ENCODE measurements around the gene ADGRA3. TPM values are rescaled to one million over a fixed set of nuclear protein-coding genes. Genes with fewer than 3 reads are reported as not detected.

Gene ADGRA3
- polyA plus RNA-seq, 4 donors = 49.4 to 55.9 (median 54.6) TPM

DNA sequence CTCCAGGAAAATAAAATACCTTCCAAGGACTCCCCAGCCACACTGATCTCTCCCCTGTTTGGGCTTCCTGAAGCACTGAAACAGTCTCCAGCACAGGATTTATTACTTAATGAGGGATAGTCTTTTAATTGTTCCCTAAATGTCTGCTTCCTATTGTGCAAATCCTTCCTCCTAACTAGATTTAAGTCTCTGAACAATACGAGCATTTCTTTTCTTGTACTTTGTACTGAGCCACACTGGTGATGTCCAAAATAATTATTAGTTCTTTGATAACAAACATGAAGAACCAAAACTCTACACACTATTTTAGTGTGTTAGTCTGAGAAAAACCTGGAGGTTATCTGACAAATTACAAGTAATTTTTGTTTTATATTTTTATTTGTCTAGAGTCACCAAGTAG lies 5.1 kb downstream of the ADGRA3 start:
- DNase-seq (ENCODE audit: low read depth in 4 of 4, low spot score in 2 of 4) = no peak

DNA sequence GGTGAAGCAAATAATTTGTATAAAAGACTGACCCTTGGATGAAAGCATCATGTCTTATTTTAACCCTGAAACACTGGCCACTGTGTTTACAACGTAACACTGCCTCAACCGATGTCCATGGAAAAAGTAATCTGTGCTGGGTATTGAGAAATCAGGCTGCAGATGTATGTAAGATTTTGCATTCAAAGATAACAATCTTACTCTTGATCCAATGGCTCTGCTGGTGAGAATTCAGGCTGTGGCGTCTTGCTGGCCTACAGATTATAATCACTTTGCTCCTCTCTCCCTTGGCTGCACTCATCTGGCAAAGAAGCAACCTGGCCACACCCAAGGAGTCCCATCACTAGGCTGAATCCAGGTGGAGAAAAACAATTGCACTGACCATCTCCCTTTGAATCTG lies 7.5 kb downstream of the ADGRA3 start:
- no peak for DNase-seq (ENCODE audit: low read depth in 4 of 4, low spot score in 2 of 4)

- no peak for DNase-seq (ENCODE audit: low read depth in 4 of 4, low spot score in 2 of 4)
Measured at GRCh38 chr4:22504922-22505321, 10.9 kb downstream of the ADGRA3 start.

DNA sequence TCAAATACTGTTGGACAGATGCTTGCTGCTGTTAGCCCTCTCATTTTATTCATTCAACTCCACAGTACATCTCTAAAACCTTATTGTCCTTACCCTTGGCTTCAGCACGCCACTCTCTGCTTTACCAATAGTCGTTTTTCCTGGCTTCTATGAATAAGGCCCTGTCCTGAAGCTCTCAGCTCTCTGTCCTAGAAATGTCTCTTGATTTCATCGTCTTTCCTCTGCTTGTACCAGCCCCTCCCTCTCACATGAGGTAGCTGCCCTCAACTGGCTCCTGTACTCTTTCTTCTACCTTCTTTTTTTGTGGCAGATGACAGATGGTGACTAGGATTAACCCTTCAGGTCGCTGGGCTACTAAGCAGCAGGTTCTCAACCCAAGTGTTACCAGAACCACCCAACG lies 11.4 kb downstream of the ADGRA3 start:
- DNase-seq (ENCODE audit: low read depth in 4 of 4, low spot score in 2 of 4) = no peak

GRCh38 chr4:22502895-22503814 lies 12.7 kb downstream of the ADGRA3 start:
- DNase-seq (ENCODE audit: low read depth in 4 of 4, low spot score in 2 of 4) = no peak

GRCh38 chr4:22501715-22502095 lies 14.2 kb downstream of the ADGRA3 start:
- DNase-seq (ENCODE audit: low read depth in 4 of 4, low spot score in 2 of 4) = no peak

DNA sequence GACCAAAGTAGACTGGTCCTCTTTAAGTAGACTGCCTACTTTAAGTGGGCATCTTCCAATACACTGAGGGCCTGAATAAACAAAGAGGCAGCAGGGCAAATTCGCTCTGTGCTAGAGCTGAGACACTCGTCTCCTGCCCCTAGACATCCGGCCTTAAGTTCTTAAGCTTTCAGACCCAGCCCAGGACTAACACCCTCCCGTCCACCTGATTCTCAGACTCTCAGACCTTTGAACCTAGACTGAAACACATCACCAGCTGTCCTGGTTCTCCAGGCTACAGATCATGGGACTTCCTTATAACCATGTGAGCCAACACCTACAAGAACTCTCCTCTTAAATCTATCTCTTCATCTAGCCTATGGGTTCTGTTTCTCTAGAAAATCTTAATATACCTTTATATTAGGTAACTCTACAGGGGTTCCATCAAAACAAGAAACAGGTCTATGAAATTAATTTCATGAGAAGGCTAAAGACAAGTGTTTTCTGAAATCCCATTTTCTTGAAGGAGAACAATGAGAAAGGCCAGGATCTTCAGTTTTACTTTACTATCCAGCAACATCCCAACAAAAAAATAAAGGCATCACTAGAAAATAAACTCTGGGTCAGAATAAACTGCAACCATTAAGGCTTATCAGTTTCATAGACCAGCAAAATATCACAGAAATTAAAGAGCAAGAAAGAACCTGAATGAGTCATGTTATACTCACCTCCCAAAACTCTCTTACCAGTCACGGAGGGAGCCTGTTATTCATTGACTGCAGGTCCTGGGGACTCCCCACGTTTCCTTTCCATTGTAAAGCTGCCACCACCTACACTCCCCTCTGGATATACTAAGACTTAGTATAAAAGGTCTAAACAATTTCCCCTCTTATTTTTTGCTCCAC lies 14.8 kb downstream of the ADGRA3 start:
- no peak for DNase-seq (ENCODE audit: low read depth in 4 of 4, low spot score in 2 of 4)

- no peak for DNase-seq (ENCODE audit: low read depth in 4 of 4, low spot score in 2 of 4)
Measured at GRCh38 chr4:22500128-22500611, 15.7 kb downstream of the ADGRA3 start.

GRCh38 chr4:22498866-22499265 lies 17.0 kb downstream of the ADGRA3 start:
- DNase-seq (ENCODE audit: low read depth in 4 of 4, low spot score in 2 of 4) = no peak

GRCh38 chr4:22496165-22496813 lies 19.6 kb downstream of the ADGRA3 start:
- DNase-seq (ENCODE audit: low read depth in 4 of 4, low spot score in 2 of 4) = no peak

- no peak for DNase-seq (ENCODE audit: low read depth in 4 of 4, low spot score in 2 of 4)
Measured at GRCh38 chr4:22493523-22493922, 22.3 kb downstream of the ADGRA3 start.

DNA sequence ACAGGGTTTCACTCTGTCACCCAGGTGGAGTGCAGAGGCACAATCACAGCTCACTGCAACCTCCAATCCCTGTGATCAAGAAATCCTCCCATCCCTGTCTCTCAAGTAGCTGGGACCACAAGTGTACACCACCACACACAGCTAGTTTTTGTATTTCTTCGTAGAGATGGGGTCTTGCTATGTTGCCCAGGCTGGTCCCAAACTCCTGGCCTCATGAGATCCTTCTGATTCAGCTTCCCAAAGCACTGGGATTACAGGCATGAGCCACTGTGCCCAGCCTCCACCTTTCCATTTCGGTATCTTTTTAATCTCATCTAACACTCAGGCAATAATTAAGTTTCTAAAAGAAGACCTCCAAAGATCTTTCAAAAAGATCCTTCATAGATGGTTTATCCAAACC lies 22.9 kb downstream of the ADGRA3 start:
- no peak for DNase-seq (ENCODE audit: low read depth in 4 of 4, low spot score in 2 of 4)

- no peak for DNase-seq (ENCODE audit: low read depth in 4 of 4, low spot score in 2 of 4)
Measured at GRCh38 chr4:22491939-22492338, 23.9 kb downstream of the ADGRA3 start.

DNA sequence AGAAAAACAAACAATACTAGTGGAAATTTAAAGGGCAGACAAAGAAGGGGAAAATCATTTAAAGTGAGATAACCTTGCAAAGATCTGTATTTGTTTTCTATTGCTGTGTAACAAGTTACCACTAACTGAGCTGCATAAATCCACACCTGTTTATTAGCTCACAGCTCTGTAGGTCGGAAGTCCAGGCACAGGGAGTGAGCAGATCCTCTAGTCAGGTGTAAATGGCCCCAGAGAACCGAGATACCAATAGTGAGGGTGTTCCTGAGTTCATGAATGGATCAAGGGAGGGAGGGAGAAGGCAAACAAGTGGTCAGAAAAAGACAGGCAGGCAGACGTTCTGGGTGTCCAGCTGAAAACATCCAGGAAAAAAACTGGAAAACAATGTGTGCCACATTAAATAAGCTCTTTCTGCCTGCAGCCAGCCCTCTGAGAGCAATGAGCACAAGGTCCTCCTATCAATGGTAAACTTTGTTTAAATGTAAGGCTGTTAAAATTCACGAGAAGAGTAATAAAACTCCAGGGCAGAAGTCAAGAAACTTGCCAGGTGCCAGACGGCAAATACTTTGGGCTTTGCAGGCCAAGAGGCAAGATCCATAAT lies 25.0 kb downstream of the ADGRA3 start:
- no peak for DNase-seq (ENCODE audit: low read depth in 4 of 4, low spot score in 2 of 4)

GRCh38 chr4:22488106-22488505 lies 27.8 kb downstream of the ADGRA3 start:
- DNase-seq (ENCODE audit: low read depth in 4 of 4, low spot score in 2 of 4) = no peak

DNA sequence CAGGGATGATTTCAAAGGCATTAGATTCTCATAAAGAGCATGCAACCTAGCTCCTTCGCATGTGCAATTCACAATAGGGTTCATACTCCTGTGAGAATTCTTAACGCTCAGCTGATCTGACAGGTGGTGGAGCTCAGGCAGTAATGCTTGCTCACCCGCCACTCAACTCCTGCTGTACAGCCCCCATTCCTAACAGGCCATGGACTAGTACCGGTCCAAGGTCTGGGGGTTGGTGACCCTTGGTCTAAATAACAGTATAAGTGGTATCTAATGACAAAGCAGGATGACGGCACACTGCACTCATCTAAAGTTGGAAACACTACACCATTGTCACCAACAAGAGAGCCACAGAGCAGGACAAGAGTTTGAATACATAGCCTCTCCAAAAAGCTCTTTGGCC lies 28.5 kb downstream of the ADGRA3 start:
- DNase-seq (ENCODE audit: low read depth in 4 of 4, low spot score in 2 of 4) = no peak

DNA sequence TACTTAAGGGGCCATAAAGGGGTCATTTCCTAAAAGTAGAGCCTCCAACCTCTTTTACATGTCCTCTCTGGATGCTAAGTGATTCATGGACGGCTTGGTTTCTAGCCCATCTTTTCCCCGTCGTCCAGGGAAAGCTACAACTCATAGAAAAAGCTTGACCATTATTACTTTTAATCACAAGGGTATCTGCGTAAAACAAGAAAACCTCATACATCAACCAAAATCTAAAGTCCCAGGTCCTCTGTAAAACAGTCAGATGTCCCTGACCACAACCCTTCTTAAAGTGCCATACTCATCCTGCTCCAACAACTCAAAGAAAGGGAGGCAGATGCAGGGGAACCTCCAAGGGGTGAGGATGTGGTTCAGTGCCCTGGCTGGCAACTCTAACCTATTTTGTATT lies 29.6 kb downstream of the ADGRA3 start:
- DNase-seq (ENCODE audit: low read depth in 4 of 4, low spot score in 2 of 4) = no peak

DNA sequence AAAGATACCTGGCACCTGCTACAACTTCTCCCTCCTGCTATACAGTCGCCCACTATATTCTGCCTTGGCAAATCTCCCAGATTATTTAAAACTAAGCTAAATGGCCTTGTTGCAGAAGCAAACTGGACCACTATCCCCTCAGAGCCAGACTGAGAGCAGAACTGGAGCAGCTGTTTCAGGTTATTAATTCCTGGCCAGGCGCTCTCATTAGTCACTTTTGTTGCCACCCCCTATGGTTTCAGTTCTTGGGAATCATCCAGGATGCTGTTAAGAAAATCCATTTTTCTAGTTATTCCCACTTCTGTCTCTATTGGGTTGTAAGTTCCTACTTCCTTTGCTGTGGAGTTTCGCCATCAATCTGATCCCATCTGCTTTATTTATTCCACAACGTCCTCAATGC lies 30.1 kb downstream of the ADGRA3 start:
- DNase-seq (ENCODE audit: low read depth in 4 of 4, low spot score in 2 of 4) = no peak

GRCh38 chr4:22483551-22483981 lies 32.3 kb downstream of the ADGRA3 start:
- no peak for DNase-seq (ENCODE audit: low read depth in 4 of 4, low spot score in 2 of 4)

Measured in left renal cortex interstitium (tissue), 4 donors.